HG03457 (cell line): ENCODE data around the gene PTPRO.

Source experiments
- ATAC-seq: cut with Tn5 transposase; IDR thresholded peaks from one replicate; pipeline ENCODE4 v1.9.1; 2021; ENCODE audit warnings: moderate number of reproducible peaks; ENCODE audit not compliant: unreplicated experiment

PTPRO gene

GRCh38 chr12:15550793-15551192, 228.5 kb downstream of the PTPRO start:
- ATAC-seq = no peak

DNA sequence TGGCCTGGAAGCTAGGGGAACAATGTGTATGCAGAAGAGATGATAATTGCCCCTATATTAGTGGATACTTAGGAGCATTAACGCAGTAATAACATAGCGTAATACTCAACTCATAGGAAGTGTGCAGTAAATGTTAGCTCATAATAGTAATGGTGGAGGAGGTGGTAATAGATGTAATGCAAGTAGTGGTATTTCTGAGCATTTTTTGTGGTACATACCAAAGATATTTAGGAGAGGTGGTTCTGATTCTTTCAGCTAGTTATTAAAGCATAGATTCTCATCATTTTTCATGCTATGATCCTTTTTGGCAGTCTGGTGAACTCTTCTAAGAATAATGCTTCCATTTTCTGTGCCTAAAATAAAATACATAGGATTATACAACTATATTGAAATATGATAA, 233.1 kb downstream of the PTPRO start:
- ATAC-seq = no peak

- ATAC-seq = no peak
Measured at GRCh38 chr12:15556411-15557102, 234.2 kb downstream of the PTPRO start.

- no peak for ATAC-seq
Measured at GRCh38 chr12:15558915-15559528, 236.7 kb downstream of the PTPRO start.

DNA sequence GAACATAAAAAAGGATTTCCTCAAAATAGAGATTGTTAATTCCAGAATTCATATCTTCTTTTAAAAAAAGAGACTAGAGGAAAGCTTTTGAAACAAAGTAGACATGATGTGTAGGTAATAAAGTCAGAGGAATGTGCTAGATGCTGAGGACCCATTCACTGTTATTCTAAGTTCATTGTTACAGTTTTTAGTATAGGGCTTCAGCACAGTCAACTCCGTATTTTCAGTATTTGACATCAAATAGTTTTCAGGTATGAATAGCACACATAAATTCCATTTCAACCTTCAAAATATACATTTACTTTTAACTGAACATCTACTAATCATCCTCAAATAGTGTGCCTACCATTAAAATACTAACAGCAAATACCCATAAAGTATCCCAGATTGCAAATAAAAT, 239.1 kb downstream of the PTPRO start:
- no peak for ATAC-seq

GRCh38 chr12:15562263-15562662, 240.0 kb downstream of the PTPRO start:
- ATAC-seq = no peak

GRCh38 chr12:15563663-15564062, 241.4 kb downstream of the PTPRO start:
- no peak for ATAC-seq

GRCh38 chr12:15574353-15574752, 252.0 kb downstream of the PTPRO start:
- no peak for ATAC-seq

- no peak for ATAC-seq
Measured at GRCh38 chr12:15575671-15576541, 253.6 kb downstream of the PTPRO start.

DNA sequence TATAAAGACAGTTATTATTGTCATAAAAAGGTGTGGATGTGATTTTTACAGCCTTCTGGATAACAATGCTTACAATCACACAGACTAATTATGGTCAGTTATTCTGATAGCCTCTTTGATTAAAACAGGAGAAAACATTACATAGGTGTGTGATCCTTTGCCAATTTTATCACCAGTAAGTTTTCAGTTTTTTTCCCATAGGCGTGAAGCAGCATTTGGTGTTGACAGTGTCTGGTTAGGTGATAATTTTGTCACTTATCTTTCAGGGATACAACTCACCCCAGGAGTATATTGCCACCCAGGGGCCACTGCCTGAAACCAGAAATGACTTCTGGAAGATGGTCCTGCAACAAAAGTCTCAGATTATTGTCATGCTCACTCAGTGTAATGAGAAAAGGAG, 258.1 kb downstream of the PTPRO start:
- no peak for ATAC-seq

GRCh38 chr12:15581006-15581405, 258.7 kb downstream of the PTPRO start:
- no peak for ATAC-seq

DNA sequence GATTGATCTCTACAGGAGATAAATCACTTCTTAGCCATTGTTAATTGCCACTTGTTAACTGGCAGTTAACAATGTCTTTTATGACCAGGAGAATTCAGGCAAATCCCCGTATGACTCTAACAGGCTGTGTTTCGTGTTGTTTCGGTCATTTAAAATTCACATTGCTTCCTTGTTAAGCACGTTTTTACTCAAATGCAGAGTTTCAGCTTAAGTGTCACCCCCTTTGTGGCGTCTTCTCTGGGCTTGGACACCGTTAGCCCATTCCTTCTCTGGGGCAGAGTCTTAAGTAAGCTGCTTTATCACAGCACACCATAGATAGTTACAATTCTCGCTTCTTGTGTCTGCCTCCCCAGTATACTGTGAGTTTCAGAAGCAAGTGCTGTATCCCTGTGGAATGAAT, 261.5 kb downstream of the PTPRO start:
- ATAC-seq = no peak

DNA sequence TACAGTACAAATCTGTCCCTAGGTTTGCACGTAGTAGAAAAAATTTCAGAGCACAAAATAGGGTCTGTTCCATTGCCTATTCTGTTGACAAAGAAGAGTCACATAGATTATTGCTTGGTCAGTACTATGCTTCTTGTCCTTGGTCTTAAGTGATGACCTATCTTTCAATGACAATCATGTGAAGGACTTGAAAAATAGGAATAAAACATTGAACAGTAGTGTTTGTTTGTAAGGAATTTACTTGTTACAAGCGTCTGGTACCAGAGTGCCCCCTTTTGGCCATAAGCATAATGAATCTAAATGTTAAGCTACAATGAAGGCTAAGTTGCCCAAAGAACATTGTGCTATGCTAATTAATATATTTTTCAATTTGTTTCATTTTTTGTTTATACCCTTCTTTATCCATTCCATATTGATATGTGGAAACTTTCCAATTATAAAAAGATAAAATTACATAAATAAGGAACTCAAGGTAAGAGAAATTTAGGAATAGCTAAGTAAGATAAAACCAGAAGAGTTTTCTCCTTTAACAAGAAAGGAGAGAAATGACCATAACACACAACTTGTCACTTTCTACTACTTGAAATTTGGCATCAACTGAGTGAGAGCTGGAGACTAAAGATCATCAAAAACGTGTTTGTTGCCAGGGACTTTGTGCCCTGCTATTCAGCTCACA, 262.2 kb downstream of the PTPRO start:
- no peak for ATAC-seq

DNA sequence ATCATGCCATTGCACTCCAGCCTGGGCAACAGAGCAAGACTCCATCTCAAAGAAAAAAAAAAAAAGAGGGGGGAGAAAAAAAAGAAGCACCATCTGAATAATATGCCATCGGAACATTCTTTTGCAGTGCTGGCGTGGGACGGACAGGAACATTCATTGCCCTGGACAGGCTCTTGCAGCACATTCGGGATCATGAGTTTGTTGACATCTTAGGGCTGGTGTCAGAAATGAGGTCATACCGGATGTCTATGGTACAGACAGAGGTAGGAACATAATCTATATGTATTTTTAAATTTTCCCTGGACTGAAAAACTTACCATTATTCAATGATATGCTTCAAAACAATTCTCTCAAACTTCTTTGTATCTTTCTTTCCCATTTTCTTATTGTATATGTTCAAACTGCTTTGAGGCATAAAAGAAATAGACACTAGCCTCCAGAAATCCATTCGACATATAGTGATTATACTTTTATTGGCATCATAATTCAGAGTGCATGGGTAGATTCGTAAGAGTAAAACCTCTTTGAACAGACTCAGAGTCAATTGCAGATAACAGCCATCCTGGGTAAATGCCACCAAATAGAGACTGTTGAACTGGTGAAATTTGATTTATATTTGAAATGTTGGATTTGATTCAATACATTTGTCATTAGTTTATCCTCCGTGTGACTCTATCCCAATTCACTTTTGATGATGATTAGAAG, 267.2 kb downstream of the PTPRO start:
- no peak for ATAC-seq

DNA sequence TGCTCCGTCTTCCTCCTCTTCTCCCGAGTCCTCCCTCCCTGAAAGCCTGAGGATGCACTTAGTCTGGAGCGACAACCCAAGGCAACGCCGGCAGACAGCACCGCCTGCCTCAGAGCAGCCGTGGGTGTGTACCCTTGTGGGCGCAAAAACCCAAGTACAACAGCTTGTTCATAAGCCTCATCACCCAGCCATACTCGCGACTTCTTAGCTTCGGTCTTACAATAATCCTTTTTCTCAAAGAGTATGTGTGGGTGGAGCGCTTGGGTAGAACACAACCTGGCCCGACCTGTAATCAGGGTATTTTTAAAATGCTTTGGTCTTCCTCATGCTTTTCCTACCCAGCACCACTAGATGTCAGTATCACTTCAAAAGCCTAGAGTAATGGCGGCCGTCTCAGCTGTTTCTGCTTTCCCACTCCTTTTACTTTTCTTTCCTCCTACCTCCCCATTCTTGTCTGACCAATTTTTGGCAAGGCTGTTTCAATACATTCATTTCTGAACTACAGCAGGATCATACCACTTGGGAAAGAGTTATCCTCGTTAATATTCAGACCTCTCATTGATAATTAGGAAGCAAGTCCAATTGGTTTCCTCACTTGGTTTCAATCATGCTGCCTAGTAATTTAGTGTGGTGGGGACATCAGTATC, 268.0 kb downstream of the PTPRO start:
- peak; percentile 94 for ATAC-seq

DNA sequence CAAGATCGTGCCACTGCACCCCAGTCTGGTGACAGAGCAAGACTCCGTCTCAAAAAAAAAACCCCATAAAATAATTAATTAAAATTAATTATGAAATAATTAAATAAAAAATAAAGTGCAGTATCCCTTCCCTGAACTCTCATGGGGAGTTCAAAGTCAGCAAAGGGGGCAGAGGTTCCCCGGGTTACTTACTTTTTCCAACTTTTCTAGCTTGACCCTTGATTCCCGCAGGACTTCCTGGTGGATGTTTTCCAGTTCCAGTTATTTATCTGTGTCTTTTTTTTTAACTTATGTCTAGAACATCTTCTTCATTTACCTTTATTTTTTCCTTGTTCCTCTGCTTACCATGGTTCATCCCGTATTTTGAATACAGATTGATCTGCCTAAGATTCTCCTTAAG, 269.5 kb downstream of the PTPRO start:
- no peak for ATAC-seq

- no peak for ATAC-seq
Measured at GRCh38 chr12:15592934-15593333, 270.6 kb downstream of the PTPRO start.

GRCh38 chr12:15596174-15596573, 273.9 kb downstream of the PTPRO start:
- ATAC-seq = no peak

GRCh38 chr12:15597125-15597830, 275.0 kb downstream of the PTPRO start:
- no peak for ATAC-seq
